GM12873 (cell line): ENCODE measurements around the gene IL6R.

Experiments
- CTCF ChIP-seq: IDR thresholded peaks from 2 replicates; pipeline ENCODE4 v1.5.1; 2012; ENCODE audit warnings: low read depth, mild to moderate bottlenecking, moderate library complexity, low read length, control low read depth; ENCODE audit not compliant: insufficient read depth; ENCODE audit errors: missing control alignments

IL6R gene

GRCh38 chr1:154503898-154504297 is 98.8 kb downstream of the IL6R start:
- TF ChIP-seq CTCF, result no peak

GRCh38 chr1:154512760-154513159 is 107.6 kb downstream of the IL6R start:
- no peak for TF ChIP-seq CTCF

GRCh38 chr1:154514066-154514553 is 109.0 kb downstream of the IL6R start:
- TF ChIP-seq CTCF, result no peak

- TF ChIP-seq CTCF, result no peak
Observed at GRCh38 chr1:154517661-154518060, 112.5 kb downstream of the IL6R start.
